Measurements from ENCODE around the gene SNTB2.

SNTB2 gene

GRCh38 chr16:69318177-69318910 lies 131.4 kb downstream of the SNTB2 start:
- no peak for DNase-seq (ENCODE audit: low read depth)
- H3K4me3 ChIP-seq (ENCODE audit: low read length), result no peak overlapping the region
- TF ChIP-seq, protein P1, sequence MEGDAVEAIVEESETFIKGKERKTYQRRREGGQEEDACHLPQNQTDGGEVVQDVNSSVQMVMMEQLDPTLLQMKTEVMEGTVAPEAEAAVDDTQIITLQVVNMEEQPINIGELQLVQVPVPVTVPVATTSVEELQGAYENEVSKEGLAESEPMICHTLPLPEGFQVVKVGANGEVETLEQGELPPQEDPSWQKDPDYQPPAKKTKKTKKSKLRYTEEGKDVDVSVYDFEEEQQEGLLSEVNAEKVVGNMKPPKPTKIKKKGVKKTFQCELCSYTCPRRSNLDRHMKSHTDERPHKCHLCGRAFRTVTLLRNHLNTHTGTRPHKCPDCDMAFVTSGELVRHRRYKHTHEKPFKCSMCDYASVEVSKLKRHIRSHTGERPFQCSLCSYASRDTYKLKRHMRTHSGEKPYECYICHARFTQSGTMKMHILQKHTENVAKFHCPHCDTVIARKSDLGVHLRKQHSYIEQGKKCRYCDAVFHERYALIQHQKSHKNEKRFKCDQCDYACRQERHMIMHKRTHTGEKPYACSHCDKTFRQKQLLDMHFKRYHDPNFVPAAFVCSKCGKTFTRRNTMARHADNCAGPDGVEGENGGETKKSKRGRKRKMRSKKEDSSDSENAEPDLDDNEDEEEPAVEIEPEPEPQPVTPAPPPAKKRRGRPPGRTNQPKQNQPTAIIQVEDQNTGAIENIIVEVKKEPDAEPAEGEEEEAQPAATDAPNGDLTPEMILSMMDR (conservative IDR thresholded peaks at IDR 0.05; ENCODE audit: low read length), result no peak

DNA sequence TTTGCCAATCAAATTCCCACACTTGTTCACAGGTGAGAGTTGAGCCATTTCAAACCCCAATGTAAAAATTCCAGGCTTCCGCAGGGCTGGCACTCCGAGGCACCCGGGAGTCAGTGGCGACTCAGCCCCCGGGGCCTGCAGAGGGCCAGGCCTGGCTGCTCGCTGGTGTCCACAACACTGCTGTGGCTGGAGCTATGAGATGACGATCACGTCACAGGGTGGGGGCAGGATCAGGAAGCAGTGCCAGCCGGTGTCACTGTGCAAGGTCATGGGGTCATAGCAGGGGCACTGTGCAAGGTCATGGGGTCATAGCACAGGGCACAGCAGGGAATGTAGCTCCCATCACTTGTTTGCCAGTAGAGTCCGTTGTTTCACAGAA lies 131.9 kb downstream of the SNTB2 start:
- no peak overlapping the region for H3K4me3 ChIP-seq (ENCODE audit: low read length)
- DNase-seq (ENCODE audit: low read depth), result no peak
- TF ChIP-seq, protein P1 (conservative IDR thresholded peaks at IDR 0.05; ENCODE audit: low read length), result no peak

DNA sequence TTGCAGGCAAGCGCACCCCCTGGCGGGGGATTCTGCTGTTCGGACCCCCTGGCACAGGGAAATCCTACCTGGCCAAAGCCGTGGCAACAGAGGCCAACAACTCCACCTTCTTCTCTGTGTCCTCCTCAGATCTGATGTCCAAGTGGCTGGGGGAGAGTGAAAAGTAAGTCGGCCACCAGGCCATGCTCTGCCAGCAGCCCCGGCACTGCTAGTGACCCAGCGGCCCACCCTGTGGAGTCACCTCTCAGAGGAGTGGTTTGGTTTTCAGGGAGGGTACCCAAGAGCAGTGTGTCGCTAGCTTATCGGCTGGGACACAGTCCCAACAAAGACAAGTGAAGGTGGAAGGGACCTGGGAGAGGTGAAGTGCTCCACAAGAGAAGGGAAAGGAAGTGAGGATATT lies 132.4 kb downstream of the SNTB2 start:
- no peak for DNase-seq (ENCODE audit: low read depth)
- no peak overlapping the region for H3K4me3 ChIP-seq (ENCODE audit: low read length)
- TF ChIP-seq, protein P1 (conservative IDR thresholded peaks at IDR 0.05; ENCODE audit: low read length), result no peak

GRCh38 chr16:69319826-69320739 lies 133.1 kb downstream of the SNTB2 start:
- TF ChIP-seq, protein P1 (conservative IDR thresholded peaks at IDR 0.05; ENCODE audit: low read length), result no peak
- DNase-seq (ENCODE audit: low read depth), result no peak
- H3K4me3 ChIP-seq (ENCODE audit: low read length), result no peak overlapping the region

GRCh38 chr16:69320740-69321073 lies 133.7 kb downstream of the SNTB2 start:
- no peak for DNase-seq (ENCODE audit: low read depth)
- H3K4me3 ChIP-seq (ENCODE audit: low read length), result no peak overlapping the region
- TF ChIP-seq, protein P1 (conservative IDR thresholded peaks at IDR 0.05; ENCODE audit: low read length), result no peak

DNA sequence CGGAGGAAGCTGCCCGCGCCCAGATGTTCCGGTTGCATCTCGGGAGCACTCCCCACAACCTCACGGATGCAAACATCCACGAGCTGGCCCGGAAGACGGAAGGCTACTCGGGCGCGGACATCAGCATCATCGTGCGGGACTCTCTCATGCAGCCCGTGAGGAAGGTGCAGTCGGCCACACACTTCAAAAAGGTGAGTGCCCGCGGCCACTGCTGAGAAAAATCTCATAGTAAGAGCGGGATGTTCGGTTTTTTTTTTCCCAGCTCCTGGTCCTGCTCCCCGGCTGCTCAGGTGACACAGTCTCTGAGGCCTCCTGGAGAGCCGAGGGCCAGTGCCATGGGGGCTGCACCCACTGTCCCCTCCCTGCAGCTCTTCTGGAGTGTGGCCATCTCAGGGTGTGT lies 134.1 kb downstream of the SNTB2 start:
- TF ChIP-seq, protein P1 (conservative IDR thresholded peaks at IDR 0.05; ENCODE audit: low read length), result no peak
- no peak for DNase-seq (ENCODE audit: low read depth)

DNA sequence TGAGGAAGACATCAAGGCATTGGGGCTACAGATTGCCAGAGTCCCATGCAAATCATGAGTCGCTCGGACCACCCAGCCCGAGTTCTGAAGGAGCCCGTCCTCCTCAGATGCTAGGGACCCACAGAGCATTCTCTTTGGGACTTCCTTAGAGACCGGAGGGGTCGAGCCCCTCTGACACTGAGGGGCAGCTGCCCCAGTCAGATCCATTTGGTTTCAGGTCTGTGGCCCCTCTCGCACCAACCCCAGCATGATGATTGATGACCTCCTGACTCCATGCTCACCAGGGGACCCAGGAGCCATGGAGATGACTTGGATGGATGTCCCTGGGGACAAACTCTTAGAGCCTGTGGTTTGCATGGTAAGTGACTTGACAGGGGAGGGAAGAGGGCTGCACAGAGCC lies 135.4 kb downstream of the SNTB2 start:
- TF ChIP-seq, protein P1 (conservative IDR thresholded peaks at IDR 0.05; ENCODE audit: low read length), result no peak
- H3K4me3 ChIP-seq (ENCODE audit: low read length), result no peak overlapping the region
- no peak for DNase-seq (ENCODE audit: low read depth)

More for the DNA sequence above, 134.1 kb downstream of the SNTB2 start:
- H3K4me3 ChIP-seq (ENCODE audit: low read length), result no peak overlapping the region

Data from AG10803 (cell line).